D721Med (cell line): ENCODE results near the gene SIRT5.

Experiments
- DNase-seq: peaks from one replicate; pipeline ENCODE4 v3.0.0; 2011; ENCODE audit warnings: low spot score; ENCODE audit not compliant: insufficient read length
- FAIRE-seq: peaks from 2 replicates; lab custom pipeline; 2011; peaks lifted over from hg19 to GRCh38; lab: Jason Lieb, UNC
- TF ChIP-seq, protein P1 (sequence below): IDR thresholded peaks from 2 replicates; pipeline ENCODE4 v1.5.1; 2012; ENCODE audit warnings: mild to moderate bottlenecking, control low read depth; ENCODE audit not compliant: insufficient read depth; ENCODE audit errors: missing control alignments

SIRT5 gene

DNA sequence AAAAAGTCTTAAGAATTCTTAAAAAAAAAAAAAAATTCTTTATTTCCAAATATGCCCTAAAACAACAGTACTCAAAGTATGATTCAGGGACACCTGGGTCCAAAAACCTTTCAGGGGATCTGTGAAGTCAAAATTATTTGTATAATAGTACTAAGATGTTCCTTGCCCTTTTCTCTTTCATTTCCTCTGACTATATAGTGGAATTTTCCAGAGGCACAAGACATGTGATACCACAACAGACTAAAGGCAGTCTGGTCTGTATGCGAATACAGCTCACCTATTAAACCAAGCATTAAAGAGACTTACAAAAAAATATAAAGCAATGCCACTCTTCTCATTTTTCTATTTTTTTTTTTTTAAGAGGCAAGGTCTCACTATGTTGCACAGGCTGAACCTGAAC lies 56.1 kb downstream of the SIRT5 start:
- no peak for FAIRE-seq
- DNase-seq = no peak
- TF ChIP-seq, protein P1, sequence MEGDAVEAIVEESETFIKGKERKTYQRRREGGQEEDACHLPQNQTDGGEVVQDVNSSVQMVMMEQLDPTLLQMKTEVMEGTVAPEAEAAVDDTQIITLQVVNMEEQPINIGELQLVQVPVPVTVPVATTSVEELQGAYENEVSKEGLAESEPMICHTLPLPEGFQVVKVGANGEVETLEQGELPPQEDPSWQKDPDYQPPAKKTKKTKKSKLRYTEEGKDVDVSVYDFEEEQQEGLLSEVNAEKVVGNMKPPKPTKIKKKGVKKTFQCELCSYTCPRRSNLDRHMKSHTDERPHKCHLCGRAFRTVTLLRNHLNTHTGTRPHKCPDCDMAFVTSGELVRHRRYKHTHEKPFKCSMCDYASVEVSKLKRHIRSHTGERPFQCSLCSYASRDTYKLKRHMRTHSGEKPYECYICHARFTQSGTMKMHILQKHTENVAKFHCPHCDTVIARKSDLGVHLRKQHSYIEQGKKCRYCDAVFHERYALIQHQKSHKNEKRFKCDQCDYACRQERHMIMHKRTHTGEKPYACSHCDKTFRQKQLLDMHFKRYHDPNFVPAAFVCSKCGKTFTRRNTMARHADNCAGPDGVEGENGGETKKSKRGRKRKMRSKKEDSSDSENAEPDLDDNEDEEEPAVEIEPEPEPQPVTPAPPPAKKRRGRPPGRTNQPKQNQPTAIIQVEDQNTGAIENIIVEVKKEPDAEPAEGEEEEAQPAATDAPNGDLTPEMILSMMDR = no peak

DNA sequence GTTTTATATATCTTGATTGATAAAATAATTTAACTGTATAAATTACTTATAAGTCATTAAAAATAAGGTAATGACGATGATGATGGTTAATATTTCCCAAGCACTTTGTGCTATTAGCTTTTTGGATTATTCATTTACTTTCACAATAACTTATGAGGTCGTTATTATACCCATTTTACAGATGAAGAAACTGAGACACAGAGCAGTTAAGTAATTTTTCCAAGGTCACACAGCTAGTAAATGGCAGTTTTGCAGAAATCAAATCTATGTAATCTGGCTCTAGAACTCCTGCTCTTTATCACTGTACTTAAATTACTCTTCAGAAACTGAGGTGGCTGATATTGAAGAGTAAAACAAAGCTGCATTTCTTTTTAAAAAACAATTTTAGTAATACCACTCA lies 58.9 kb downstream of the SIRT5 start:
- TF ChIP-seq, protein P1 = no peak
- FAIRE-seq (no peak), DNase-seq (no peak)

DNA sequence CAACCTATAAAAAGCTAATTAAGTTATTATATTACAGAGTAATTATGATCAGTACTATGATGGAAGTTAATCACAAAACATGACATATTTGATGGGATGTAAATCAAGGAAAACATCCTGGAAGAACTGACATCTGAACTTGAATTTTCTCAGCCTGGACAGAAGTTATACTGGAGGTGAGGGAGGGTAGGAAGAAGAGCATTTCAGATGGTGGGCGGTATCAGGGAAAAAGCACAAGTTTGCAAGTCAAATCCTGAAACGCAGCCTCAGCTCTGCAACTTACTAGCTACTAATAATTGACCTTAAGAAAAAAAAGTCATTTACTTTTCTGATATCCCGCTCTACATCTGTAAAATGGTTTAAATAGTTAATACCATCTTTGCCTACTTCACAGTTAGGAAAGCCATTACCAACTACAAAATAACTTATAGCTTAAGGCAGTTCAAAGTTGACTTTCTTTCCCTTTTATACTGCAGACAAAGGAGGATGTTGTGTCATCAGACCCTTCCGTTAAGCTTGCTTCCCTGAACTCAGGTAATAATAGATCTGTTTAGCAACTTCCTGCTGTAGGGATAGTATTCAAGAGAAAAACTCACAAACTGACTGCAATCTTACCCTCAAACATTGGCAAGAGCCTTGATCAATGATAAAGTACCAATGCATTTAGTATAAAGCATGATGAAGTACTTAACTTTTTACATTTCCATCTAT lies 61.7 kb downstream of the SIRT5 start:
- FAIRE-seq = no peak
- TF ChIP-seq, protein P1 = no peak
- no peak for DNase-seq

DNA sequence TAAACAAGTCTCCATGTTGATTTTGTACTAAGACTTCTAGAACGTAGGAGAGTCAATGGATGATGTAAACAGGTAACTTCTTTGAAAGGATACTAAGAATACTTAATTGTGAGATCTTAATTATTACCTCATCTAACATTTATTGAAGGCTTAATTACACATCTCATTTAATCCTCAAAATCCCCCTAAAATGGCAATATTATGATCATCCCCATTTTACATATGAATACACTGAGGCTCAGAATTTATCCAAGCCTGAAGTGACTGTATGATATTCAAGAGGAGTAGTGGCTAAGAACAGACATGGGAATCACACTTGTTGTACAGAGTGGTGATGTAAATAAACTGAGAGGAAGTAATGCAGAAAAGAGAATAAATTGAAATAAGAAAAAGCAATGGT lies 63.6 kb downstream of the SIRT5 start:
- FAIRE-seq (peak; percentile 16), DNase-seq (no peak)
- TF ChIP-seq, protein P1 = no peak

DNA sequence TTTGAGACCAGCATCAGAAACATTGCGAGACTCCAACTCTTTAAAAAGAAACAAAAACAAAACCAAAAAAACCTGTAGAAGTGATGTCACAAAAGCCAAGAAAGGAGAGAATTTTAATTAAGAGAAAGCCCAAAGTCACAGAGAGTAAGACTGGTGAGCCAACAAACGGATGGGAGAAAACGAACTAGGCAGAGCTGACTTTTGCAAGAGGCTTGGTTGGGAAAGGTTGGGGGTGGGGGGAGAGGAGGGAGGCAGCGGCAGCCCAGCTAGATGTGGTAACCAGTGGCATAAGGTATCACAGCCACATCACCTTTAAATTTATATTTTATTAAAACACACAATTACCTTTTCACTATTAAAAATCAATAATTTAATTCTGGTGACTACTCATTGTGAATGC lies 64.2 kb downstream of the SIRT5 start:
- TF ChIP-seq, protein P1 = no peak
- DNase-seq (no peak), FAIRE-seq (no peak)

DNA sequence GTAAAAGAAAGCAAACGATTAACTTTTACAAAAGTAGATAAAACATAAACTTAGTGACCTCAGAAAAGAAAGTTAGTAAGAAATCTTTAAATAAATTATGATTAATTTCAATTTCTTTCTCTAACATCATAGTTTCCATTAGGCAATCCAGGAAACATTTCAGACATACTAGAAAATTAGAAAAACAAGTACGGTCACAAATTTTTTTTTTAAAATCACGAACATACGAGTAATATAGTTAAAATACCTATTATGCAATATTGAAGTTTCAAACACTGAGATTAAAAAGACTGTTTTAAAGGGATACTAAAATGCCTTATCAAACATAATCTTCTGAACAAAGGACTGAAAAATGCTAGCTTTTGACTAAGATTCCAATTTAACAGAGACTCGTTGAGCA lies 66.9 kb downstream of the SIRT5 start:
- DNase-seq = no peak
- FAIRE-seq = peak; percentile 46
- TF ChIP-seq, protein P1 = no peak

DNA sequence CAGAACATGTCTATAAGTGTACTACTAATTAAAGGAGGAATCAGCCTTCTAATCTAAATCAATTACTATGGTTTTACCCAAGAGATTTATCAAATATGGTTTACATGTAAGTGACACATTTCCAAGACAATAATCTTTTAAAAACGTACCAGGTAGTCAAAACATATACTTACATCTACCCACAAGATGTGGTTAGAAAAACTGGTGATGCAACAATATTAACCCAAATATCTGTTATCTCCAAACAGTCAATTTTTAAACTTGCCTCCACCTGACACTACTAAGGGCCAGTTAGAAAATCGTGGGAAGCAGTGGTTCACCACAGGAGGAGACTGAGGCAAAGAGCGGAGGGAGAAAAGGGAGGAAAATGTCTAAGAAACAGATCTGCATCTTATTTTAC lies 68.7 kb downstream of the SIRT5 start:
- DNase-seq (no peak), FAIRE-seq (no peak)
- TF ChIP-seq, protein P1 = no peak
